ENCODE measurements around the gene SERPING1. TPM values are rescaled to one million over a fixed set of nuclear protein-coding genes. Genes with fewer than 3 reads are reported as not detected.

SERPING1 gene
- 100 to 1,000 TPM; 421 to 823 (median 479) TPM for total RNA-seq

DNA sequence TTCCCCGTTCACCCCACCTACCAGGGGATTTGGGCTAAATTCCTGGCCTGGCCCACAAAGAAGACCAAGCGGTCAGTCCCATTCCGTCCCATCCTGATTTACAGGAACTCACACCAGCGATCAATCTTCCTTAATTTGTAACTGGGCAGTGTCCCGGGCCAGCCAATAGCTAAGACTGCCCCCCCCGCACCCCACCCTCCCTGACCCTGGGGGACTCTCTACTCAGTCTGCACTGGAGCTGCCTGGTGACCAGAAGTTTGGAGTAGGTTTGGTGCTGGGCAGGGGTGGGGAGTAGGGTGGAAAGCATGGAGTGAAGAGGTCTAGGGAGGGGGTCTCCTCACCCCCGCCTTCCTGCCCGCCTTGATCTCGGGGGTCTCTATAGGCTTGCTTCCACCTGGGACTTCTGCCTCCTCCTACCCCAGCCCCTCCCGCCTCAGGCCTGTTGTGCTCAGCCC, at the start of gene SERPING1:
TSS of gene SERPING1 (plus strand) at position 225 of the 455 bp plus-strand sequence. CDS start 586 bp downstream, outside the sequence.
- Histone ChIP-seq H3K4me1 (no peaks in the 10 kb centered on the region), H3K27me3 (no peaks in the 10 kb centered on the region), H3K4me3 (peak within 1 kb of the TSS; percentile 68 to 78 (median 70)), H3K9me3 (no peaks in the 10 kb centered on the region), H3K36me3 (no peaks in the 10 kb centered on the region), H3K27ac (peak within 1 kb of the TSS; percentile 95 to 100)
- DNase-seq (ENCODE audit: low spot score in 2 of 2) = peak; percentile 70 to 72
- intact Hi-C loops (cut with DNase I; ENCODE audit: low total_unique reads) = no loop called here
- TF ChIP-seq POLR2A (IDR thresholded peaks at IDR 0.05) (peak; percentile 8), POLR2AphosphoS5 (IDR thresholded peaks at IDR 0.05) (peak; percentile 20 to 72 (median 52)), CTCF (IDR thresholded peaks at IDR 0.05) (no peak)

DNA sequence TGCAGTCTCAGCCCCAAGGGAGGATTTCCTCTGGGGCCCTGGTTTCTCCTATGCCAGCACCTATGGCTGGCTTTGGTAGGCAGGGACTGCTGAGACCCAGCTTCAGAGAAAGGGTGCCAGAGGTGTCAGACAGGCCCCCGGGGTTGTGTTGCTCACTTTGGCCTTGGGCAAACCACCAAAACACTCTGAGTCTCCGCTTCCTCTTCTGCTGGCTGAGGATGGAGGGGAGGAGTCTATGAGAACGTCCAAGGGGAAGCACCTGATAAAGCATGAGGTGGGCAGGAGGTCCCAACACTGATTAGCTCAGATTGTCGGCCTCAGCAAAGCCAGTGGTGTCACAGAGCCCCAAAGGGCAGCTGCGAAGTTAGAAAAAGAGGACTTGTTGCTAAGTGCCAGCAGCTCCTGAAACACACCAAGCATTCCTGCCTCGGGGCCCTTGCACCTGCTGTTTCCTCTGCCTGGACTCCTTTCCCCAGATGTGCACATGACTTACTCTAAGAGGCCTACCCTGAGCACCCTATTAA, 49.6 kb upstream of the SERPING1 start:
- no peaks in the 10 kb centered on the region for H3K27me3 ChIP-seq
- no peak for TF ChIP-seq POLR2A (IDR thresholded peaks at IDR 0.05)
- TF ChIP-seq POLR2AphosphoS5 (IDR thresholded peaks at IDR 0.05) = no peak
- TF ChIP-seq CTCF (IDR thresholded peaks at IDR 0.05) = no peak
- no peaks in the 10 kb centered on the region for H3K9me3 ChIP-seq
- no peak overlapping the region for H3K4me3 ChIP-seq
- no peak overlapping the region for H3K27ac ChIP-seq
- H3K4me1 ChIP-seq = no peaks in the 10 kb centered on the region
- DNase-seq (ENCODE audit: low spot score in 2 of 2) = no peak
- H3K36me3 ChIP-seq = no peaks in the 10 kb centered on the region
- intact Hi-C loops (cut with DNase I; ENCODE audit: low total_unique reads) = no loop called here

DNA sequence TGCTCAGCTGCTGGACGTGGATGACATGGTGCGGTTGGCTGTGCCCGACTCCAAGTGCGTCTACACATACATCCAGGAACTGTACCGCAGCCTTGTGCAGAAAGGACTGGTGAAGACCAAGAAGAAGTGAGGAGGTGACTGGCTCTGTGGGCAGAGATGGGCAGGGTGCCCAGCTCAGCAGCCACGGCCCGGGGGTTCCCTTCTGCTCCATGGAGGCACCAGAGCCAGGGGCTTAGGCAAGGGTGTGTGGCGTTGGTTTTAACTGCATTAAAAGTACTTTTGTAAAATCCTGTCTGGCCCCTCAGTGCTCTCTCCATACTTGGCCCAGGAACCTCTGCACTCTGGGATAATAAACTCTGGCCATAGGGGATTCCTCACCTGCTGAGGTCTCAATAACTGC, 47.5 kb upstream of the SERPING1 start:
- TF ChIP-seq CTCF (IDR thresholded peaks at IDR 0.05) (no peak), POLR2AphosphoS5 (IDR thresholded peaks at IDR 0.05) (no peak), POLR2A (IDR thresholded peaks at IDR 0.05) (no peak)
- H3K4me3 ChIP-seq = no peak overlapping the region
- H3K27ac ChIP-seq = no peak overlapping the region
- DNase-seq (ENCODE audit: low spot score in 2 of 2) = no peak
- H3K36me3 ChIP-seq = peaks cover 7% of the 10 kb centered on the region
- H3K4me1 ChIP-seq = no peaks in the 10 kb centered on the region
- H3K9me3 ChIP-seq = no peaks in the 10 kb centered on the region
- intact Hi-C loops (cut with DNase I; ENCODE audit: low total_unique reads) = no loop called here
- H3K27me3 ChIP-seq = no peaks in the 10 kb centered on the region

GRCh38 chr11:57551941-57552340, 45.5 kb upstream of the SERPING1 start:
- TF ChIP-seq CTCF (IDR thresholded peaks at IDR 0.05) = no peak
- TF ChIP-seq POLR2A (IDR thresholded peaks at IDR 0.05) = no peak
- no peak for TF ChIP-seq POLR2AphosphoS5 (IDR thresholded peaks at IDR 0.05)
- intact Hi-C loops (cut with DNase I; ENCODE audit: low total_unique reads) = no loop called here
- Histone ChIP-seq H3K9me3 (no peaks in the 10 kb centered on the region), H3K4me3 (no peak overlapping the region), H3K27ac (no peak overlapping the region), H3K27me3 (no peaks in the 10 kb centered on the region), H3K36me3 (peaks cover 7% of the 10 kb centered on the region), H3K4me1 (no peaks in the 10 kb centered on the region)
- DNase-seq (ENCODE audit: low spot score in 2 of 2) = no peak

DNA sequence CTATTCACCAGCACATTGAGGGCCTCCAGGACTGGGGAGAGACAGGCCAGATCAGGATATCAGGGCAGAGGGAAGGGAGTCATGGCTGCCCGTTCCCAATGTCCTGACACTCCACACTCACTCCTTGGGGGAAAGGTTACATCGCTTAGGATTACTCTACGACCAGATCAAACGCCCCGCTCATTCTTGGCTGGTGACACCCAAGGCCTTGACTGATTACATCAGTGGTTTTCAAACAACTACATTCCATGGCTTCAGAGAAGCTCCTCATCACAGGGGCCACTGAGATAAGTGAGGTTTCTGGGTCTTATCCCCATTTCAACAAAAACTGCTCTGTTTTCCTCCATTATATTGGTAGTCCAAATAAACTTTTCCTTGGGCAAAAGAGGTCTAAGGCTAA, 45.0 kb upstream of the SERPING1 start:
- no peaks in the 10 kb centered on the region for H3K27me3 ChIP-seq
- TF ChIP-seq POLR2AphosphoS5 (IDR thresholded peaks at IDR 0.05) (no peak), POLR2A (IDR thresholded peaks at IDR 0.05) (no peak), CTCF (IDR thresholded peaks at IDR 0.05) (no peak)
- intact Hi-C loops (cut with DNase I; ENCODE audit: low total_unique reads) = no loop called here
- H3K4me1 ChIP-seq = no peaks in the 10 kb centered on the region
- no peaks in the 10 kb centered on the region for H3K9me3 ChIP-seq
- peaks cover 7% of the 10 kb centered on the region for H3K36me3 ChIP-seq
- H3K4me3 ChIP-seq = no peak overlapping the region
- DNase-seq (ENCODE audit: low spot score in 2 of 2) = no peak
- H3K27ac ChIP-seq = no peak overlapping the region

Data from breast epithelium (tissue), 4 donors.